ENCODE results near the gene TRIM47. TPM values are rescaled to one million over a fixed set of nuclear protein-coding genes. Genes with fewer than 3 reads are reported as not detected.

The TRIM47 gene
- total and polyA plus RNA-seq, 7 donors: 8.4 to 17.1 (median 10.9) TPM

DNA sequence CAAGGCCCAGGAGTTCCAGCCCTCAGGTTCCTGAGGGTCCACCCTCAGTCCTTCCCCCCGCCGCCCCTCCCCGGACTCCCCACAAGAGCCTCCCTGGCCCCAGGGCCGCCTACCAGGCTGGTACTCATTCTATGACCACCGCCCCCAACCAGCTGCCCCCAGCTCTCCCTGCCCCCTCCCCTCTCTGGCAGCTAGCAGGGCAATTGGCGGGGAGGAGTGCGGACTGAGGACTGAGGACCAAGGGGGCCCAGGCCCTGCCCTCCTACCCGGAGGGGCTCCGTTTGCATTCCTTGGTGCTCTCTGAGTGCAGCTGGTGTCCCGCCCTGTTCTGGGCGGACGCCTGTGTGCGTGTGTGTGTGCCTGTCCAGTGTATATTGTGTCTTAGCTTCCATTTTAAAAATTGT is 53.2 kb downstream of the TRIM47 start:
- Histone ChIP-seq H3K27ac (peak overlapping the region; percentile 10), H3K27me3 (ENCODE audit: insufficient read depth in 3 of 3, low read length in 2 of 3) (no peaks in the 10 kb centered on the region), H3K4me1 (peaks cover 9% of the 10 kb centered on the region), H3K4me3 (no peak overlapping the region), H3K9me3 (no peaks in the 10 kb centered on the region), H3K36me3 (ENCODE audit: insufficient read depth in 1 of 2, low read depth in 1 of 2) (peaks cover 3 to 62% of the 10 kb centered on the region in 2 donors)
- 76 to 85% (median 85%) methylated on average over 11 to 13 of the region's 13 CpGs for WGBS, 3 donors
- intact Hi-C loops (cut with DNase I): loop anchor here (5.0 kb wide), 1 partner anchor 38 kb away; no protein-coding TSS in a partner anchor
- no peak for TF ChIP-seq CTCF (IDR thresholded peaks at IDR 0.05)
- DNase-seq (no peak), ATAC-seq (no peak)

GRCh38 chr17:75824666-75825065 is 53.7 kb downstream of the TRIM47 start:
- WGBS, 3 donors: 48 to 59% (median 52%) methylated on average over 2 of the region's 2 CpGs
- no peak for TF ChIP-seq CTCF (IDR thresholded peaks at IDR 0.05)
- peak overlapping the region; percentile 10 for H3K27ac ChIP-seq
- intact Hi-C loops (cut with DNase I): loop anchor here (5.0 kb wide), 1 partner anchor 37 kb away; no protein-coding TSS in a partner anchor
- H3K4me3 ChIP-seq: no peak overlapping the region
- peaks cover 9% of the 10 kb centered on the region for H3K4me1 ChIP-seq
- DNase-seq: no peak
- H3K9me3 ChIP-seq: no peaks in the 10 kb centered on the region
- H3K36me3 ChIP-seq (ENCODE audit: insufficient read depth in 1 of 2, low read depth in 1 of 2): peaks cover 3 to 62% of the 10 kb centered on the region in 2 donors
- H3K27me3 ChIP-seq (ENCODE audit: insufficient read depth in 3 of 3, low read length in 2 of 3): no peaks in the 10 kb centered on the region
- ATAC-seq: no peak

Other genes starting within 250 kb of the TRIM47 start
- under 1 TPM in 3 of 4 donors, not detected in 1; 0.11 to 0.28 (median 0.17) TPM for gene SMIM5, start 245.1 kb downstream of the TRIM47 start, total RNA-seq
- gene SMIM5, start 245.1 kb downstream of the TRIM47 start, polyA plus RNA-seq: under 1 TPM; 0.17 to 0.92 (median 0.21) TPM
- gene RECQL5, start 211.4 kb downstream of the TRIM47 start, total RNA-seq: 10 to 100 TPM in 2 of 4 donors, 1 to 10 TPM in 2; 6.8 to 15.5 (median 9.6) TPM
- gene RECQL5, start 211.4 kb downstream of the TRIM47 start, polyA plus RNA-seq: 10 to 100 TPM in 1 of 3 donors, 1 to 10 TPM in 2; 5.7 to 16.0 (median 7.8) TPM
- gene SAP30BP, start 211.2 kb downstream of the TRIM47 start, total RNA-seq: 10 to 100 TPM; 40.9 to 68.5 (median 46.7) TPM
- gene SAP30BP, start 211.2 kb downstream of the TRIM47 start, polyA plus RNA-seq: 100 to 1,000 TPM in 1 of 3 donors, 10 to 100 TPM in 2; 71.9 to 123 (median 79.4) TPM
- gene ITGB4, start 157.1 kb downstream of the TRIM47 start, total RNA-seq: 1 to 10 TPM; 1.3 to 5.7 (median 3.9) TPM
- gene ITGB4, start 157.1 kb downstream of the TRIM47 start, polyA plus RNA-seq: 1 to 10 TPM; 1.5 to 2.1 (median 1.6) TPM
- gene GALK1, start 113.4 kb downstream of the TRIM47 start, total RNA-seq: 10 to 100 TPM in 1 of 4 donors, 1 to 10 TPM in 3; 7.1 to 13.2 (median 9.4) TPM
- 10 to 100 TPM in 2 of 3 donors, 1 to 10 TPM in 1; 8.3 to 12.8 (median 11.0) TPM for gene GALK1, start 113.4 kb downstream of the TRIM47 start, polyA plus RNA-seq
- gene UNK, start 93.8 kb downstream of the TRIM47 start, total RNA-seq: 10 to 100 TPM in 1 of 4 donors, 1 to 10 TPM in 3; 7.9 to 11.6 (median 8.2) TPM
- gene UNK, start 93.8 kb downstream of the TRIM47 start, polyA plus RNA-seq: 10 to 100 TPM in 1 of 3 donors, 1 to 10 TPM in 2; 6.9 to 13.7 (median 9.5) TPM
- 10 to 100 TPM in 1 of 4 donors, 1 to 10 TPM in 3; 5.1 to 12.8 (median 7.2) TPM for gene UNC13D, start 34.2 kb downstream of the TRIM47 start, total RNA-seq
- gene UNC13D, start 34.2 kb downstream of the TRIM47 start, polyA plus RNA-seq: 1 to 10 TPM; 1.7 to 3.7 (median 2.2) TPM
- 100 to 1,000 TPM; 109 to 278 (median 164) TPM for gene WBP2, start 23.2 kb downstream of the TRIM47 start, total RNA-seq
- gene WBP2, start 23.2 kb downstream of the TRIM47 start, polyA plus RNA-seq: 100 to 1,000 TPM; 115 to 174 (median 149) TPM
- 10 to 100 TPM in 2 of 4 donors, 1 to 10 TPM in 2; 9.2 to 10.3 (median 9.7) TPM for gene TRIM65, start 18.4 kb upstream of the TRIM47 start, total RNA-seq
- 10 to 100 TPM in 1 of 3 donors, 1 to 10 TPM in 2; 9.0 to 14.8 (median 9.0) TPM for gene TRIM65, start 18.4 kb upstream of the TRIM47 start, polyA plus RNA-seq
- gene MRPL38, start 26.3 kb upstream of the TRIM47 start, total RNA-seq: 100 to 1,000 TPM; 107 to 168 (median 125) TPM
- gene MRPL38, start 26.3 kb upstream of the TRIM47 start, polyA plus RNA-seq: 100 to 1,000 TPM; 104 to 115 (median 107) TPM
- 1 to 10 TPM; 1.8 to 5.9 (median 3.7) TPM for gene FBF1, start 62.5 kb upstream of the TRIM47 start, total RNA-seq
- gene FBF1, start 62.5 kb upstream of the TRIM47 start, polyA plus RNA-seq: 10 to 100 TPM in 1 of 3 donors, 1 to 10 TPM in 2; 1.8 to 10.4 (median 3.1) TPM
- 10 to 100 TPM; 58.1 to 78.8 (median 64.4) TPM for gene ACOX1, start 100.6 kb upstream of the TRIM47 start, total RNA-seq
- 10 to 100 TPM; 13.0 to 26.1 (median 16.3) TPM for gene ACOX1, start 100.6 kb upstream of the TRIM47 start, polyA plus RNA-seq
- gene TEN1, start 100.7 kb upstream of the TRIM47 start, total RNA-seq: 1 to 10 TPM; 3.4 to 8.8 (median 7.0) TPM
- 10 to 100 TPM; 14.7 to 21.1 (median 19.4) TPM for gene TEN1, start 100.7 kb upstream of the TRIM47 start, polyA plus RNA-seq
- gene CDK3, start 122.3 kb upstream of the TRIM47 start, total RNA-seq: 1 to 10 TPM in 1 of 4 donors, under 1 TPM in 3; 0.60 to 1.4 (median 0.62) TPM
- 1 to 10 TPM in 2 of 3 donors, under 1 TPM in 1; 0.47 to 1.9 (median 1.1) TPM for gene CDK3, start 122.3 kb upstream of the TRIM47 start, polyA plus RNA-seq
- gene EVPL, start 148.7 kb upstream of the TRIM47 start, total RNA-seq: under 1 TPM in 3 of 4 donors, not detected in 1; 0.16 to 0.36 (median 0.19) TPM
- under 1 TPM; 0.03 to 0.07 (median 0.05) TPM for gene EVPL, start 148.7 kb upstream of the TRIM47 start, polyA plus RNA-seq
- 100 to 1,000 TPM in 2 of 4 donors, 10 to 100 TPM in 2; 87.3 to 117 (median 104) TPM for gene SRP68, start 193.9 kb upstream of the TRIM47 start, total RNA-seq
- 100 to 1,000 TPM in 1 of 3 donors, 10 to 100 TPM in 2; 72.4 to 141 (median 88.8) TPM for gene SRP68, start 193.9 kb upstream of the TRIM47 start, polyA plus RNA-seq
- gene GALR2, start 196.2 kb upstream of the TRIM47 start, total RNA-seq: under 1 TPM in 1 of 4 donors, not detected in 3; 0.22 TPM
- gene GALR2, start 196.2 kb upstream of the TRIM47 start, polyA plus RNA-seq: under 1 TPM; 0.05 to 0.16 (median 0.13) TPM
- under 1 TPM in 1 of 4 donors, not detected in 3; 0.08 TPM for gene ZACN, start 200.6 kb upstream of the TRIM47 start, total RNA-seq
- gene ZACN, start 200.6 kb upstream of the TRIM47 start, polyA plus RNA-seq: 1 to 10 TPM in 2 of 3 donors, under 1 TPM in 1; 0.98 to 1.6 (median 1.4) TPM
- gene EXOC7, start 225.2 kb upstream of the TRIM47 start, total RNA-seq: 10 to 100 TPM; 56.0 to 61.0 (median 58.3) TPM
- gene EXOC7, start 225.2 kb upstream of the TRIM47 start, polyA plus RNA-seq: 10 to 100 TPM; 26.3 to 51.6 (median 43.7) TPM